Measurements from ENCODE around the gene NDUFB10.

NDUFB10 gene

DNA sequence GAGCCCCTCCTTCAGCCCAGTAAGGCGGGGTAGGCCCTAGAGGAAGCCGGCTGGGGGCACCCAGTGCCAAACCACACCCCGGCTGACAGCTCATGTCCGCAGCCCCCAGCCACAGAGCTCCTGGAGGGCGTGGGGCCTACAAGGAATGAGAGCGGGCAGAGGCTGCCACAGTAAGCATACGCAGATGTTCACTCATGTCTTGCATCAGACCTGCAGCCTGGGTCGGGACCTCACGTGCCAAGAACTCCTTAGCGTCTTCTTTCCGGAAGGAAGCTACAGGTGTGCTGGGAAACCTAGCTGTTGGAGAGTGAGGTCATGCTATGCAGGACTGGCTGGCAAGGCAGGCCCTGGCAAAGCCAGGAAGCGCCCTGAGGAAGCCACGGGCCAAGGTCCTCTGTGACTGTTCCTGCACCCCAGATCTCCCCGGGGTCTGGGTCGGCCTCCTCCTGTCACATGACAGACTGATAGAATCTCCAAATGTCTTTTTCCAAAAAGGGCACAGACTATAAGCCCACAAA is 48.7 kb downstream of the NDUFB10 start:
- Mint-ChIP-seq H3K27ac (peak overlapping the region; percentile 73), H3K36me3 (ENCODE audit: low read depth) (peaks cover 45% of the 10 kb centered on the region), H3K27me3 (peaks cover 2% of the 10 kb centered on the region), H3K4me3 (peak overlapping the region; percentile 81), H3K4me1 (ENCODE audit: low read depth) (peaks cover 59% of the 10 kb centered on the region), H3K9me3 (no peaks in the 10 kb centered on the region)
- intact Hi-C loops (cut with micrococcal nuclease): no loop called here

DNA sequence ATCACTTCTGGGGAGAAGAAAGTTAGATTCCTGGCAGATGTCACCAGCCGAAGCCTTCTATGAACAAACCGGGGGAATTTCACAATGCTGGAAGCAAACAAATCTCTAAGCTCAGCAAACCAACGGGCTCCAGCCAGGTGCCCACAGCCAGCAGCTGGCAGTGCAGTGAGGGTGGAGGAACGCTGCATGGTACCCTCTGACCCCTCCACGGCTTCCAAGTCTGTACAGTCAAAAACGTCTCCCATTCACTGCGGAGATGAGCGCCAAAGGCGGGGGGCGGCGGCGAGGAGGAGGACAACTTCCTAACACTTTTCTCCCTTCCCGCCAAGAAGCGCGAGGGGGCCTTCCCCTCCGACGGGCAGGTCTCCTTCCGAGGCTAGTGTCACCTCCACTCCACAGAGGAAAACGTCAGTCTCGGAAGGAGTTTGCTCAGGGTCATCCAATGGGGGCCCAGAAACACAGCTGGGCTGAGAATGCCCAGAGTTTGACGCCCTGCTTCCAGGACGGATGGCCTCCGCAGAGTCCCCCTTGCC is 49.4 kb downstream of the NDUFB10 start:
- H3K4me3 Mint-ChIP-seq: peak overlapping the region; percentile 81
- H3K27me3 Mint-ChIP-seq: peaks cover 2% of the 10 kb centered on the region
- intact Hi-C loops (cut with micrococcal nuclease): no loop called here
- peaks cover 59% of the 10 kb centered on the region for H3K4me1 Mint-ChIP-seq (ENCODE audit: low read depth)
- peak overlapping the region; percentile 73 for H3K27ac Mint-ChIP-seq
- peaks cover 40% of the 10 kb centered on the region for H3K36me3 Mint-ChIP-seq (ENCODE audit: low read depth)
- no peaks in the 10 kb centered on the region for H3K9me3 Mint-ChIP-seq

DNA sequence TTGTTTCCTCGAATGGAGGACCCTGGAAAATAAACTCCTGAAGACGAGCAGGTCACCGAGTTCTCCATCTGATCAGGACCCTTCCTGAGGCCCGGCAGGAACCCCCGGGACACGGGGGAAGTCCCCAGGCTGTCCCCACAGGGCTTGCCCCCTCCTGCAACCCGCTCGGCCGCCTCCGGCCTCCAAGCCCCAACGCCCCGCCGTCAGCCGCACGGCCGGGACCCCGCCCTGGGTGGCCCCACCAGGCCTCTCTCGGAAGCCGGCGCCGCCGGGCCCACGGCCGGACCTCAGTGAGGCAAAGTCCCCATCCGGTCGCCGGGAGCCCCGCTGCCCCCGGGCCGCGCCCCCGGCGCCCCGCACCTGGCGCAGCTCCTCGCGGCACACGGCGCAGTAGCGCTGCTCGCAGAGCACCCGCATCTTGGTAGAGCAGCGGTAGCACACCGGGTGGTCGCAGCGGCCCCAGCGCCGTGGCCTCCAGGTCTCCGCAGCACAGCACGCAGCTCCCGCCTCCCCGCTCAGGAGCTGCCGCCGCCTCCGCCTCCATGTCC is 49.9 kb downstream of the NDUFB10 start:
- H3K4me3 Mint-ChIP-seq: peak overlapping the region; percentile 81
- H3K27ac Mint-ChIP-seq: peak overlapping the region; percentile 92
- H3K36me3 Mint-ChIP-seq (ENCODE audit: low read depth): peaks cover 40% of the 10 kb centered on the region
- intact Hi-C loops (cut with micrococcal nuclease): no loop called here
- peaks cover 2% of the 10 kb centered on the region for H3K27me3 Mint-ChIP-seq
- H3K4me1 Mint-ChIP-seq (ENCODE audit: low read depth): peaks cover 55% of the 10 kb centered on the region
- no peaks in the 10 kb centered on the region for H3K9me3 Mint-ChIP-seq

DNA sequence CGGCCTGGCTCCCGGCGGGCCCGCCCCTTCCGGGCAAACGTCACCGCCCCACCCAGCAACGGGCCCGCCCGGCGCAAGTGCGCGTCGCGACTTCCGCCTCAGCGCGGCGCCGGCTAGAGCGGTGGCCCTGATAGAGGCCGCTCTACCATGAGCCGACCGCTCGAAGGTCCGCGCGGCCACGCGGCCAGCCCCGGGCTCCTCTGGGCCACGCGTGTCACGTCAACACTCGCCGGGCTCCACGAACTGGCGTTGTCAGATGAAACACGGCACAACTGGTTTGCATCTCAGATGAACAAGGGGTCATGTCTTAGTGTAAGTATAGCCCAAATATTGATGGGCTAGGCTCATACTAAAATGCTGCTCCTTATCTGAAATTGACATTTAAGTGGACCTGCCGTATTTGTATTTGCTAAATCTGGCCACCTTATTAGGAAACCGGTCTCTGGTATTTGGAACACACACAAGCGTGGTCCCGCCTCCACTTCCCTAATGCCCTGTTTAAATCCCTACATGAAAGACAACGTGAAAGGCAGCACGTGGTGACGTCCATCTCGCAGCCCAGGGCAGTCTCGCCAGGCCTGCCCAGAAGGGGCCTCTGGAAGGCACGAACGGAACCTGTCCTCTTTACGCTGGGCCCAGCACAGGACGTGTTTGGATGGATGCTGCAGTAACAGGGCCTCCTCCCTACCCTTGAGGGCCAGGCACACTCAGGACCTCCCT is 50.6 kb downstream of the NDUFB10 start, which contains the start of gene ZNF598:
Gene ZNF598 (minus strand): TSS at position 31 of the 720 bp plus-strand sequence.
- Mint-ChIP-seq H3K36me3 (ENCODE audit: low read depth) (peaks cover 33% of the 10 kb centered on the region), H3K4me3 (peak within 1 kb of the TSS; percentile 81), H3K4me1 (ENCODE audit: low read depth) (peaks cover 48% of the 10 kb centered on the region), H3K9me3 (no peaks in the 10 kb centered on the region), H3K27me3 (peaks cover 2% of the 10 kb centered on the region), H3K27ac (peak within 1 kb of the TSS; percentile 92)
- intact Hi-C loops (cut with micrococcal nuclease): no loop called here
